Activated CD4-positive, alpha-beta T cell treated with anti-CD3 and anti-CD28 coated beads, Interleukin-2, amount 10 ng/mL, durations not matched to agents 7 days and 5 days (primary cell): ENCODE results near the gene TMEM218. TPM values are rescaled to one million over a fixed set of nuclear protein-coding genes. Genes with fewer than 3 reads are reported as not detected.

Source experiments
- CTCF ChIA-PET: fragments of 350-600 bp; sonication (Branson Sonifier 250); formaldehyde crosslinking; loops from one replicate; lab custom pipeline; 2021; ENCODE audit warnings: antibody characterized with exemption; lab: Charles Lee
- POLR2A ChIA-PET: fragments of 350-600 bp; sonication (Branson Sonifier 250); formaldehyde crosslinking; loops from one replicate; lab custom pipeline; 2021; ENCODE audit warnings: antibody characterized with exemption; lab: Charles Lee
- DNase-seq: peaks from one replicate; pipeline ENCODE4 v3.0.0-alpha.2; 2020
- H3K27ac Mint-ChIP-seq: one replicate; pipeline ENCODE4 v1.8.0; 2021; ENCODE audit warnings: mild to moderate bottlenecking, moderate library complexity, mixed read lengths
- H3K27me3 Mint-ChIP-seq: one replicate; pipeline ENCODE4 v1.8.0; 2021; ENCODE audit warnings: mixed read lengths
- H3K36me3 Mint-ChIP-seq: one replicate; pipeline ENCODE4 v1.8.0; 2021; ENCODE audit warnings: low read depth, mixed read lengths
- H3K4me1 Mint-ChIP-seq: one replicate; pipeline ENCODE4 v1.8.0; 2021; ENCODE audit warnings: mixed read lengths
- H3K4me3 Mint-ChIP-seq: one replicate; pipeline ENCODE4 v1.8.0; 2021; ENCODE audit warnings: mild to moderate bottlenecking, moderate library complexity, mixed read lengths
- H3K9me3 Mint-ChIP-seq: one replicate; pipeline ENCODE4 v1.8.0; 2021; ENCODE audit warnings: mixed read lengths
- total RNA-seq, 2 experiments: library from RNA; stranded (reverse); gene quantifications; one replicate each; pipeline ENCODE4 v1.2.3, GENCODE V29; 2021

The TMEM218 gene
- total RNA-seq, 2 experiments from 2014 or later = 16.3 to 16.9 TPM

DNA sequence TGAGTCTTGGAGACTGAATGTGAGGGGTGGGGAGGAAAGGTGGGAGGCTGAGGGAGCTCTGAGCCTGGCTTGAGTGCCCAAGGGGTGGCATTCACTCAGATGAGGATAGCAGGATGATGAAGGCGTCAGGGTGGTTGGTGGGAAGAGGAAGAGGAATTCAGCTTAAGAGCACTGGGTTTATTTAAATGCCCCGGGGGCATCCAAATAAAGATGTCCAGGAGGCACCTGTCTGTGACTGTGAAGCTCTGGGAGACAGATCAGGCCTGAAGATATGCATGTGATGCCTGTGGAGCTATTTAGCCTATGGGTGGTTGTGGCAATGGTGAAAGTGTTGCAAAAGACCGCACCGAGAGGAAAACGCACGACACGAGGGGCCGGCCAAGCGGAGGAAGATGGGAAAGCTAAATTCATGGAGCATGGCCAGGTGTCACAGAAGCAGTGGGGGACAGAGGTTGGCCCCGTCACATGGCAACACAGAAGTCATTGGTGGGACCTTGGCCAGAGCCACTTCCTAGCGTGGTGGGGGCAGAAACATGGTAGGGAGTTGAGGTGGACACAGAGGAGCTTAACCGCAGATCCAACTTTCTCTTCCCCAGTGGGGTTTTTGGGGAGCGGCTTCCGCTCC, 32.8 kb downstream of the TMEM218 start:
- H3K27ac Mint-ChIP-seq = no peak overlapping the region
- H3K9me3 Mint-ChIP-seq = no peaks in the 10 kb centered on the region
- H3K4me3 Mint-ChIP-seq = no peak overlapping the region
- POLR2A ChIA-PET = no interaction called here
- H3K36me3 Mint-ChIP-seq = no peaks in the 10 kb centered on the region
- no peak for DNase-seq
- CTCF ChIA-PET = interaction anchor here (0.8 to 4.1 kb wide), 3 partner anchors 9 to 33 kb away, joined by 3 to 14 read pairs (median 3); partner anchors contain the start of gene TMEM218
- H3K27me3 Mint-ChIP-seq = no peaks in the 10 kb centered on the region
- H3K4me1 Mint-ChIP-seq = no peaks in the 10 kb centered on the region

DNA sequence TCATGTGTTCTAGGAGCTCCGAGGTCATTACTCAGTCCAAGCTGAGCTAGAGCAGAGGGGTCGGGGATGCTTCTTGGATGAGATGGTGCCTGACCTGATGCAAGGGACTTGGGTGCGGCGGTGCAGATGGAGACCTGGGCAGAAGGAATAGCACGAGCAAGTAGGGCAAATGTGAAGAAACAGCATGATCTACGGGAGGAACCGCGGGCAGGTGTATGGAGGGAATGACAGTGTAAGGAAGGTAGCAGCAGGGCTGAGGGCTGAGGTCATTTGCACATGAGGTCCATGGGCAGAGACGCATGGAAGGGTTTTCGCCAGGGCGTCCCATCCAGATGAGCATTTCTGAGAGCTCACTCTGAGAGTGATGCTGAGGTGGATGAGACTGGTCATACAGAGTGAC, 33.4 kb downstream of the TMEM218 start:
- no peaks in the 10 kb centered on the region for H3K36me3 Mint-ChIP-seq
- ChIA-PET CTCF (interaction anchor here (1.1 to 4.1 kb wide), 2 partner anchors 8 to 13 kb away, joined by 3 to 14 read pairs; no protein-coding TSS in a partner anchor), POLR2A (no interaction called here)
- no peak overlapping the region for H3K27ac Mint-ChIP-seq
- H3K27me3 Mint-ChIP-seq = no peaks in the 10 kb centered on the region
- no peaks in the 10 kb centered on the region for H3K4me1 Mint-ChIP-seq
- H3K4me3 Mint-ChIP-seq = no peak overlapping the region
- DNase-seq = no peak
- H3K9me3 Mint-ChIP-seq = no peaks in the 10 kb centered on the region

DNA sequence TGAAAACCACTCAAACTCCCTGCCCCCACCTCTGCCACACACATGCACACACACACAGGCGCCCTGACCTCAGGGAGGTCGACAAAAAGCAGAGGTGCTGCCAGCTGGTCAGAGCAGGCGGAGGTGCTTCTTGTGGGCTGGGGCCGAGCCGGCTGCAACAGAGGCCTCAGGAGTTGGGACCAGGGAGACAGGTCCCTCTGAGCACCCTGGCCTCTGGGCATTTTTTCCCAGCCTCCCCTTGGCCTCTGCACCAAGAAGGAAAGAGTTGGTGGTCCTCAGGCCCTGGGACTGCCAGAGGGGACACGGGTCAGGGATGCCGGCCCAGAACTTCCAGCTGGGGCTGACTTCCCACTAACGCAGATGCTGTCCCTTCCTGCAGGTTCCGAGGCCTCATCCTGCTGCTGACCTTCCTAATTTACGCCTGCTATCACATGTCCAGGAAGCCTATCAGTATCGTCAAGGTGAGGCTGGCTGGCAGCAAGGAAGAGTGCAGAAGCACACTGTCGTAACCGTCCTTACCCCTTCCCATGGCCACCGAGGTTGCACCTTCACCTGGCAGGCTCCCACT, 35.0 kb downstream of the TMEM218 start:
- Mint-ChIP-seq H3K4me3 (no peak overlapping the region), H3K27ac (no peak overlapping the region), H3K4me1 (peaks cover under 1% of the 10 kb centered on the region), H3K9me3 (no peaks in the 10 kb centered on the region), H3K36me3 (no peaks in the 10 kb centered on the region), H3K27me3 (no peaks in the 10 kb centered on the region)
- POLR2A ChIA-PET = no interaction called here
- CTCF ChIA-PET = interaction anchor here (1.6 to 4.1 kb wide), 2 partner anchors 12 to 14 kb away, joined by 3 to 14 read pairs; no protein-coding TSS in a partner anchor
- no peak for DNase-seq

DNA sequence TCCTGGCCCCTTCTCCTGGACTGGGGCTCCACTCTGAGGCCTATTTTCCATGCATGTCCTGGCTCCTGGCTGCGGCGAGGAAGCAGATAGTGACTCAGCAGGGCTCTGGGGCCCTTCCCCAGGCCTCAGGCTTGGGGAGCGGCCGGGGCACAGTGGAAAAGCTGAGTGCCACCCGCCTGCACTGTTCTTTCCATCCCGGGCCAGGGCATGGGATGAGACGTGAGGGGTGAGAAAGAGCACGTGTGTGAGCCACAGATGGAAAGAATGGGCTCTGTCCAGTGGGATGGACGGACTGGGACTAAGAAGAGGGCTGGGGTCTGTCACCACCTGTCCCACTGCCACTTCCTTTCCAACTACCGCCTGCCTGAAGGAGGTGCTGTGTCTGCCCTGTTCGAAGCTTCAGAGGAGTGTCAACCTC, 35.5 kb downstream of the TMEM218 start:
- no peak overlapping the region for H3K27ac Mint-ChIP-seq
- POLR2A ChIA-PET = no interaction called here
- H3K4me1 Mint-ChIP-seq = peaks cover 6% of the 10 kb centered on the region
- no peaks in the 10 kb centered on the region for H3K27me3 Mint-ChIP-seq
- no peaks in the 10 kb centered on the region for H3K36me3 Mint-ChIP-seq
- no peak for DNase-seq
- H3K9me3 Mint-ChIP-seq = no peaks in the 10 kb centered on the region
- CTCF ChIA-PET = interaction anchor here (1.6 kb wide), 1 partner anchor 12 kb away, joined by 3 read pairs; no protein-coding TSS in a partner anchor
- H3K4me3 Mint-ChIP-seq = no peak overlapping the region

DNA sequence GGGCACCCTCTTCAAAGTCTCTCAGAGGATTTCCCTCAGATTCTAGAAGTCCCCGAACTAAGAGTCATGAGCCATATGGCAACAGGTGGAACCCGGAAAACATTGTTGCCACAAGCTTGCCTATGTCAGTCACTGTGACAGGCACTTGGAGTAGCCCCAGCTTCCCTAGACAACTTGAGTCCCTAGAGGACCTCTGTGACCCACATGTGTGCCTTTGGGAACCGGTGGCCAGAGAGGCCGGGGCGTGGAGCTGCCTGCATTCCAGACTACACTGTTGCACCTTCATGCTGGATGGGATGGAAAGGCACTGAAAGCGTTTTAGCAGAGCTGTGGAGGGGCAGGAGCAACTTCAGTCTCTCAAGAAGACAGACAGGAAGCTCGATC, 36.2 kb downstream of the TMEM218 start:
- no peaks in the 10 kb centered on the region for H3K9me3 Mint-ChIP-seq
- ChIA-PET CTCF (interaction anchor here (1.6 kb wide), 1 partner anchor 13 kb away, joined by 3 read pairs; no protein-coding TSS in a partner anchor), POLR2A (no interaction called here)
- H3K4me3 Mint-ChIP-seq = no peak overlapping the region
- peaks cover 13% of the 10 kb centered on the region for H3K4me1 Mint-ChIP-seq
- no peak overlapping the region for H3K27ac Mint-ChIP-seq
- no peaks in the 10 kb centered on the region for H3K36me3 Mint-ChIP-seq
- DNase-seq = no peak
- no peaks in the 10 kb centered on the region for H3K27me3 Mint-ChIP-seq

DNA sequence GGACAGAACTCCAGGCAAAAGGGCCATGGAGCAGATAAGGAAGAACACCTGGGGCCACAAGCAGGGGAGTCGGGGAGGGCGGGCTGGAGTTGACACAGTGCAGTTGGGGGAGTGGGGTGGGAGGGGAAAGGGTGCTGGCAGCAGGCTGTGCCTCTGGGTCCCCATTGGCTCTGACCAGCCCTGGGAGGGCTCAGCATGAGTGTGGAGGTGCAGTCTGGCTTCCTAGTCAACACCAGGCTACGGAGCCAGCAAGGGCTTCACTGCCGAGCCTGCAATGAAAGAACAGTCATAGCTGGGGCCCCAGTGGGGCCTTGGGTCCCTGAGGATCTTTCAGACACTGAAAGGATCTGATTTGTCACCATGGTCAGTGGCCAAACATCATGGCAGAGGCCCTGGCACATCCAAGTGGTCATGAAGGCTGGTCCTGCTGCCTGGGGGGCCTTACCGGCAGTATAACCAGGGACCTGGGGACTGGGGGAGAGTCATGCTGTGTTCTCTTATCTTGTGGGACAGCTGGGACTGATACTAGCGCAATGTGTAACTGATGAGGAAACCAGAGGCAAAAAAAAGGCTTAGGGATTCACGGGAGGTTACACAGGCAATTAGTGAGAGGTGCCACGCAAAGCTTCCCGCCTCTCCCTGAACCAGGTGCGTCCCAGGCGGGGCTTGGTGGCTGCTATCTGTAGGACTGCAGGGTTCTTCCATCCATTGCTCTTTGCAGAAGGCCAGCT, 36.8 kb downstream of the TMEM218 start:
- H3K9me3 Mint-ChIP-seq = no peaks in the 10 kb centered on the region
- peaks cover 15% of the 10 kb centered on the region for H3K4me1 Mint-ChIP-seq
- DNase-seq = no peak
- POLR2A ChIA-PET = no interaction called here
- H3K27ac Mint-ChIP-seq = no peak overlapping the region
- no peak overlapping the region for H3K4me3 Mint-ChIP-seq
- CTCF ChIA-PET = no interaction called here
- no peaks in the 10 kb centered on the region for H3K27me3 Mint-ChIP-seq
- H3K36me3 Mint-ChIP-seq = no peaks in the 10 kb centered on the region

DNA sequence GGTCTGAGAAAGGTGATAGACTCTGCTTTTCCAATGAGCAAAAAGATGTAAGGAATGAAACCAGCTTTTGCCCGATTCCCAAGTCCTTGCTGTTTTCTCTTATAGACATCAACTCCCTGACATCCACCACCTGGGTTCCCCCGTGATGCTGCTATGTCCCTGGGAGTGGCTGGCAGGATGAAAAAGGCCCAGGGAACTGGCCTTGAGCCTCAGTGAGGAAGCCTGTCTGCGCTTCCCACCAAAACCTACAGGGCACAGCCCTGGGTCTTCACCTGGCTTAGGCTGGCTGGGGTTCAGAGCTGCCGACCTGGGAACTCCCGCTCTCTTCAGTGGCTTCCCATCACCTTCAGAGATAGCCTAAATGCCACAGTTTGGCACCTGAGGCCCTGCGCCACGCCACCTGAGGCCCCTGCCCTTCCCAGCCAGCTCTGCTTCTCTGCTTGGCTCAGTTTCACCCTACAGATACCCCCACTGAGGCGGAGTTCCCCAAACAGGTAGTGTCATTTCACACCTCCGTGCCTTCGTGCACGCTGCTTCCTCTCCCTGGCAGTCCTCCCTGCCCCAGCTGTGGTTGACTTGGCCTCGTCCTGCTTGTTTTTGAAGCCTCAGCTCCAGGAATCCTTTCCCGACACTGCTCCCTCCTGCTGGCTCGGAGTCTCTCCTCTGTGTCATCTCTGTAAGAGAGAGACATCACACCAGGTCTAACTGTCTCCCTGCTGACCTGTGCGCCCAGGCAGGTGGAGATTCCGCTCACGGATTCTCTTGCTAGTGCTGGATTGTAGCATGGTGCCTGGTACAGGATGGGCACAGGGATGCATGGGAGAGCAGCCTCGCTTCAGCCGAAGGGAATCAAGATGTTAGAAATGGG, 37.6 kb downstream of the TMEM218 start:
- POLR2A ChIA-PET = no interaction called here
- Mint-ChIP-seq H3K27ac (no peak overlapping the region), H3K36me3 (no peaks in the 10 kb centered on the region), H3K9me3 (no peaks in the 10 kb centered on the region), H3K4me1 (peaks cover 15% of the 10 kb centered on the region), H3K4me3 (no peak overlapping the region), H3K27me3 (no peaks in the 10 kb centered on the region)
- CTCF ChIA-PET = no interaction called here
- no peak for DNase-seq

DNA sequence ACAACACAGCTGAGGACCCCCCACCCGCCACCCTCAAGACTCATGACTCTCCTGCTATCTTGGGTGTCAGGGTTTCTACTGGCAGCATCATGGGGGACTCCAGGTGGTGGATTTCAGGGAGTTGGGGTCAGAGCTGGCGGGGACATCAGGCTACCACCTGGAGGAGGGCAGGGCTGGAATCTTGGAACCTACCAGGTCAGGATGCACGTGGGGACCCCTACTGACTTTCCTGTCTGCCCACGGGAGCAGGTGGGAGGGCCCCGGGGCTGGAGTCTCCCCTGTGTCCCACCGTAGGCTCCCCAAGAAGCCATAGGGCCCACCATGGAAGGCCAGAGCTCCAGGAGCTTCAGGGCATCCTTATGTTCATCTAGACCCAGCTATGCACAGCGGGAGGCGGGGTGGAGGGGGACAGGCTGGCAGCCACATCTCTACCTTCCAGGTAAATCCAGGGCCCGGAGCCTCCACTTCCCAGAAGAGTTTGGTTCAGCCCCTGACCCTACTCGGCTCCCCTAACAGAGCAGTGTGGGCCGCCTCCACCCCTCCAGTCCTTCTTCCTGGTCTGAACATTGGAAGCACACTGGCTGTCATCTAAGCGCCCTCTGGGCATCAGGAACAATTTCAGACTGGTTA, 38.4 kb downstream of the TMEM218 start:
- Mint-ChIP-seq H3K27me3 (peaks cover 3% of the 10 kb centered on the region), H3K27ac (no peak overlapping the region), H3K9me3 (no peaks in the 10 kb centered on the region), H3K4me3 (no peak overlapping the region), H3K36me3 (no peaks in the 10 kb centered on the region), H3K4me1 (peaks cover 15% of the 10 kb centered on the region)
- ChIA-PET POLR2A (no interaction called here), CTCF (interaction anchor here (1.3 kb wide), 1 partner anchor 40 kb away, joined by 5 read pairs; no protein-coding TSS in a partner anchor)
- no peak for DNase-seq

DNA sequence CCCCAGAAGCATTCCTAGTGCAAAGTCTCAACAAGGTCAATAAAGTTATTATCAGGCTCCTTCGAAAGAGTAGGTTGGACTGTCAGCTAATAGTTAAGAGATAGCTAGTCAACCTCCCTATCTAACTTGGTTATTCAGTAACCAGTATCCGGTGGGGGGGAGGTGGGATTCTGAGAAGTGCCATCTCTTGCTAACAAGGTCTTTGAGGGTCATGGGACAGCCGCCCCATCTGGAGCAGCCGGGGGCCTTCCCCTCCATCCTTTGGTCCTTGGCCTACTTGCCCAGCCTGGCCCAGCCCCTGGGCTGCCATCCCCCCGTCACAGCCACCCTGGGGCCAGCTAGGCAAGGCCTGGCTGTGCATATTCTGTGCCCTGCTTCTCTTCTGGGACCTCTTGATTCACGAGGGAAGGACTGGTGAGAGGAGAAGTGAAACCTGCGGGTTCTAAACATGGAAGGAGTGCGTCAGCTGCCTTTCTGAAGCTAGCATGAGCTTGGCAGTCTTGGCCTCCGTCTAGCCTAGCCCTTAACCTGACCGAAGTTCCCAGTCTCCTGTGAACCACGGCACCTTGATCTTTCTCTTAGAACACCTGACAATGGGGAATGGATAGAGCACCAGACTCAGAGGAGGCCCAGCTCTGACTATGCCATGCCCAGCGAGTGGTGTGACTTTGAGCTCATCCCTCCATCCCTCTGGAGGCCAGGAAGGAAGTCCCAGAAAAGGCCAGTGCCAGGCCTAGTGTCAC, 39.0 kb downstream of the TMEM218 start:
- ChIA-PET CTCF (interaction anchor here (1.3 kb wide), 1 partner anchor 40 kb away, joined by 5 read pairs; no protein-coding TSS in a partner anchor), POLR2A (no interaction called here)
- Mint-ChIP-seq H3K36me3 (no peaks in the 10 kb centered on the region), H3K4me3 (no peak overlapping the region), H3K27ac (no peak overlapping the region), H3K4me1 (peaks cover 15% of the 10 kb centered on the region), H3K27me3 (peaks cover 5% of the 10 kb centered on the region), H3K9me3 (no peaks in the 10 kb centered on the region)
- DNase-seq = no peak

DNA sequence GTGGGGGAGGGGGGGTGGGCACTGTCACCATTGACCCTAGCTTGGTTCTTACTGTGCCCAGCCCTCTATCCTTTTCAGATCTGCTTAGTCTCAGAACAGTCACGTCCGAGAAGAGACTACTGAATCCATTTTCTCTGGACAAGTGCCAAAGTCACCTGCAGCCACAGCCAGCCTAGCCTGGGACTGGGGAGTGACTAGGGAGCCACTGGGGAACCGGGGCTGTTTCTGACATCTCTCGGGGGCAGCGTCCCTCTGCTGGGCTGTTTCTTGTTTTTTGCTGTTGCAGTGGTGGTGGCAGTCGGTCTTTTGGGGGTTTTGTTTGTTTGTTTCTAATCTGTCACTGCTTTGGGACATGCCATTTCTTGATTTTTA, 39.6 kb downstream of the TMEM218 start:
- H3K9me3 Mint-ChIP-seq = no peaks in the 10 kb centered on the region
- H3K27me3 Mint-ChIP-seq = peaks cover 5% of the 10 kb centered on the region
- ChIA-PET CTCF (interaction anchor here (1.3 kb wide), 1 partner anchor 41 kb away, joined by 5 read pairs; no protein-coding TSS in a partner anchor), POLR2A (interaction anchor here (0.5 kb wide), 1 partner anchor 22 kb away, joined by 3 read pairs; no protein-coding TSS in a partner anchor)
- peaks cover 15% of the 10 kb centered on the region for H3K4me1 Mint-ChIP-seq
- no peak overlapping the region for H3K27ac Mint-ChIP-seq
- H3K4me3 Mint-ChIP-seq = no peak overlapping the region
- H3K36me3 Mint-ChIP-seq = no peaks in the 10 kb centered on the region
- no peak for DNase-seq

DNA sequence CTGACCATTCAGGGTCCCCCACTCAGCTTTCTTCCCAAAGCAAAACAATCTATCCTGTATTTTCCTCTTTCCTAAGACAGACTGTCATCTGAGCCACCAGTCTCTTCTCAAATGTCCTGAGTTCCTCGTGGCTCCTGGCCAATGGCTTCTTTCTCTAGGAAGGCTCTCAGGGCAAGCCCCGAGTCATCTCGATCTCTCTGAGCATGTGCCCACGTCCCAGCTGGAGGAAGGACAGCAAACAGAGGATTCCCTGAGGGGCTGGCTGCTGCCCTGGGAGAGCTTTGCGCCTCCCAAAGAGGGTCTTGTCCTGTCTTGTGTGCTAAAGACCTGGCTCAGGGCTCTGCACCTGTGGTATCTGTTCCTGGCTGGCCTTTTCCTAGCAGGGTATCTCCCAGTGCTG, 40.0 kb downstream of the TMEM218 start:
- no peak for DNase-seq
- H3K27me3 Mint-ChIP-seq = peaks cover 6% of the 10 kb centered on the region
- H3K9me3 Mint-ChIP-seq = no peaks in the 10 kb centered on the region
- ChIA-PET POLR2A (interaction anchor here (0.5 kb wide), 1 partner anchor 23 kb away, joined by 3 read pairs; no protein-coding TSS in a partner anchor), CTCF (interaction anchor here (1.3 kb wide), 1 partner anchor 41 kb away, joined by 5 read pairs; no protein-coding TSS in a partner anchor)
- H3K36me3 Mint-ChIP-seq = no peaks in the 10 kb centered on the region
- H3K4me3 Mint-ChIP-seq = no peak overlapping the region
- H3K4me1 Mint-ChIP-seq = peaks cover 15% of the 10 kb centered on the region
- H3K27ac Mint-ChIP-seq = no peak overlapping the region
